Endodermal cell (in vitro differentiated cells): ENCODE measurements around the gene B3GNT2. TPM values are rescaled to one million over a fixed set of nuclear protein-coding genes. Genes with fewer than 3 reads are reported as not detected.

Source experiments
- DNase-seq: peaks from one replicate; pipeline ENCODE4 v3.0.0-alpha.2; 2017
- H3K27ac ChIP-seq: 2 replicates; pipeline ENCODE4 v1.5.1; 2013; ENCODE audit warnings: mild to moderate bottlenecking, low read depth, low read length, moderate library complexity
- H3K27me3 ChIP-seq: 2 replicates; pipeline ENCODE4 v1.6.1; 2013; ENCODE audit warnings: mild to moderate bottlenecking, low read length, moderate library complexity; ENCODE audit not compliant: insufficient read depth, control insufficient read depth, poor library complexity, severe bottlenecking
- H3K36me3 ChIP-seq: 2 replicates; pipeline ENCODE4 v1.7.0; 2013; ENCODE audit warnings: mild to moderate bottlenecking, low read length, moderate library complexity; ENCODE audit not compliant: control insufficient read depth, insufficient read depth
- H3K4me1 ChIP-seq: one replicate; pipeline ENCODE4 v1.7.0; 2013; ENCODE audit warnings: low read length; ENCODE audit not compliant: control insufficient read depth, insufficient read depth
- H3K4me3 ChIP-seq: 2 replicates; pipeline ENCODE4 v1.5.1; 2013; ENCODE audit warnings: mild to moderate bottlenecking, low read length, moderate library complexity
- H3K9ac ChIP-seq: 2 replicates; pipeline ENCODE4 v1.6.1; 2013; ENCODE audit warnings: mild to moderate bottlenecking, low read length, moderate library complexity; ENCODE audit not compliant: poor library complexity, severe bottlenecking; ENCODE audit errors: extremely low read depth
- H3K9me3 ChIP-seq: 2 replicates; pipeline ENCODE4 v1.6.1; 2013; ENCODE audit warnings: mild to moderate bottlenecking, low read length, moderate library complexity; ENCODE audit not compliant: control insufficient read depth
- H3K27ac Mint-ChIP-seq: 2 replicates; pipeline ENCODE4 v1.8.0; 2020; ENCODE audit warnings: mixed read lengths
- H3K27me3 Mint-ChIP-seq: 2 replicates; pipeline ENCODE4 v1.8.0; 2021; ENCODE audit warnings: mild to moderate bottlenecking, mixed read lengths; ENCODE audit not compliant: insufficient read depth
- H3K36me3 Mint-ChIP-seq: 2 replicates; pipeline ENCODE4 v1.8.0; 2020; ENCODE audit warnings: low read depth, mixed read lengths
- H3K4me1 Mint-ChIP-seq: 2 replicates; pipeline ENCODE4 v1.8.0; 2020; ENCODE audit warnings: mixed read lengths
- H3K4me3 Mint-ChIP-seq: 2 replicates; pipeline ENCODE4 v1.8.0; 2020; ENCODE audit warnings: mild to moderate bottlenecking, moderate library complexity, mixed read lengths
- H3K9me3 Mint-ChIP-seq: 2 replicates; pipeline ENCODE4 v1.8.0; 2020; ENCODE audit warnings: mild to moderate bottlenecking, mixed read lengths
- CTCF ChIP-seq: fragments of 200-600 bp; sonication (generic); conservative IDR thresholded peaks from 2 replicates; pipeline ENCODE4 v1.5.0; 2021; ENCODE audit warnings: antibody characterized with exemption, mild to moderate bottlenecking
- WGBS, 2 experiments: methylation state at CpG; one replicate each; pipeline versions ENCODE4 v1.1.5 to v1.1.7; 2013; ENCODE audit warnings: missing lambda C conversion rate in 2 of 2, mixed read lengths in 1 of 2; ENCODE audit not compliant: insufficient coverage in 1 of 2, insufficient read length in 1 of 2; 5-methylcytosine and 5-hydroxymethylcytosine counted together
- total RNA-seq, 2 donors: library from RNA; stranded (reverse); fragmentation: NEBNext Ultra II Directional in 1 of 2; extraction: Animal tissue kit (Norgen Biotek cat#: 25700) in 1 of 2; gene quantifications; 2 replicates in 1 of 2; 3 replicates in 1 of 2; pipeline ENCODE4 v1.2.1, GENCODE V29; 2021

Gene B3GNT2
- total RNA-seq, 2 donors from 2014 or later, result 38.7 to 59.2 TPM

- WGBS, 2 experiments, result 57% methylated on average over 3 of the region's 3 CpGs; no CpG with 5 or more reads in 1 of the 2 experiments
- Histone ChIP-seq H3K4me1 (no peaks in the 10 kb centered on the region), H3K4me3 (no peak overlapping the region), H3K9ac (no peak overlapping the region), H3K27me3 (no peaks in the 10 kb centered on the region), H3K27ac (no peak overlapping the region), H3K9me3 (no peaks in the 10 kb centered on the region), H3K36me3 (no peaks in the 10 kb centered on the region)
- peaks cover 6% of the 10 kb centered on the region for H3K4me1 Mint-ChIP-seq
- H3K36me3 Mint-ChIP-seq, result no peaks in the 10 kb centered on the region
- H3K9me3 Mint-ChIP-seq, result peaks cover under 1% of the 10 kb centered on the region
- no peaks in the 10 kb centered on the region for H3K27me3 Mint-ChIP-seq
- no peak overlapping the region for H3K4me3 Mint-ChIP-seq
- TF ChIP-seq CTCF, result no peak
- DNase-seq, result no peak
- no peak overlapping the region for H3K27ac Mint-ChIP-seq
These were observed 68.3 kb downstream of the B3GNT2 start for GRCh38 chr2:62264186-62264585.

DNA sequence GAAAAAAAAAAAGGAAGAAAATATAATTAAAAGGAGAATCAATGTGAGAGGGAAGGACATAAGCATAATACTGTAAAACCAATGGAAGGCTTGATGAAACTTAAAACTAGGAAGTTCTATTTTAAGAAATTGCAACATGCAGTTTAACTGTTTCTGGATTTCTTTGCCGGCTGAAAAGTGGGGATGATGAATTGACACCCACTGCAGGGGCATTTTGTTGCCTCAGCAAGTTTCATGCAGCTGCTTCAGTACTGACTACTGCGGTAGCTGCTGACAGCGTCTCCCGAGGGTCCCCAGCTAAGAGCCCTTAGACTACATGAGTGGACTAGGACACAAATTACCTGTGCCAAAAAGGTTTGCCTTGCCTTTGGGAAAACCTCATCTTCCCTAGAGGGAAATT, 69.2 kb downstream of the B3GNT2 start:
- Mint-ChIP-seq H3K9me3 (peaks cover 1% of the 10 kb centered on the region), H3K27ac (no peak overlapping the region), H3K27me3 (no peaks in the 10 kb centered on the region), H3K4me3 (no peak overlapping the region), H3K4me1 (peaks cover 6% of the 10 kb centered on the region), H3K36me3 (no peaks in the 10 kb centered on the region)
- H3K27me3 ChIP-seq, result no peaks in the 10 kb centered on the region
- H3K27ac ChIP-seq, result no peak overlapping the region
- no peak overlapping the region for H3K9ac ChIP-seq
- H3K9me3 ChIP-seq, result no peaks in the 10 kb centered on the region
- no peaks in the 10 kb centered on the region for H3K36me3 ChIP-seq
- H3K4me3 ChIP-seq, result no peak overlapping the region
- H3K4me1 ChIP-seq, result no peaks in the 10 kb centered on the region
- 94 to 96% methylated on average over 4 of the region's 4 CpGs for WGBS, 2 experiments
- no peak for DNase-seq
- no peak for TF ChIP-seq CTCF

DNA sequence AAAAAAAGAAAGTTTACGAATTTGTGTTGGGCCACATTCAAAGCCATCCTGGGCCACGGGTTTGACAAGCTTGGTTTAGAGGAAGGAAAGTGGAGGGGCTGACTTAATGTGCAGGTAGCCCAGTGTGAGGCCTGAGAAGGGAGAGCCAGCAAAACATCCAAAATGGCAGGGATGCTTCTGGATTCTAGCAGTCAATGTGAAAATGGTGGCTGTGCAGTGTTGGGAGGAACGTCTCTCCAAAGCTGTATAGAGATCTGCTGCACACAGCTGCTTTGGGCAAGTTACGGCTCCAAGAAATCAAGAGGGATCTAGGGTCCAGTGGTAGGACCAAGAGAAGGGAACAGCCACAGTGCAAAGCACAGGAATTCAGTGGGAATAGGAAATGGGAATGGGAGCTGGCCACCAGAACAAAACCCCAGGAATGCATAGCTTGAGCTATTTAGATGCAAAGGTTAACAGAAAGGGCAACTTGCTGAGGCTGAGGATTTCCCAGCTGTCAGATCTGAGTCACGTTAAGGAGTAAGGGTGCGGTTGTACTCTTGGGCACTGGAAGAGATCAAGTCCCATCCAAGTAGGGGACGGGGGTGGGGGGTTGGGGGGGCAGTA, 70.6 kb downstream of the B3GNT2 start:
- H3K9ac ChIP-seq, result no peak overlapping the region

More for the DNA sequence above, 70.6 kb downstream of the B3GNT2 start:
- Mint-ChIP-seq H3K36me3 (no peaks in the 10 kb centered on the region), H3K4me3 (no peak overlapping the region), H3K9me3 (peaks cover 4% of the 10 kb centered on the region), H3K27ac (peak overlapping the region; percentile 11), H3K4me1 (peaks cover 6% of the 10 kb centered on the region), H3K27me3 (no peaks in the 10 kb centered on the region)
- no peak for TF ChIP-seq CTCF
- 74 to 88% methylated on average over 3 to 7 of the region's 7 CpGs for WGBS, 2 experiments
- Histone ChIP-seq H3K27ac (no peak overlapping the region), H3K36me3 (no peaks in the 10 kb centered on the region), H3K27me3 (no peaks in the 10 kb centered on the region), H3K4me3 (no peak overlapping the region), H3K9me3 (no peaks in the 10 kb centered on the region), H3K4me1 (no peaks in the 10 kb centered on the region)
- peak; percentile 62 for DNase-seq
